ENCODE results near the gene NDUFS4. TPM values are rescaled to one million over a fixed set of nuclear protein-coding genes. Genes with fewer than 3 reads are reported as not detected.

NDUFS4 gene
- total RNA-seq, 1 experiment from 2014 or later = 92.9 TPM

DNA sequence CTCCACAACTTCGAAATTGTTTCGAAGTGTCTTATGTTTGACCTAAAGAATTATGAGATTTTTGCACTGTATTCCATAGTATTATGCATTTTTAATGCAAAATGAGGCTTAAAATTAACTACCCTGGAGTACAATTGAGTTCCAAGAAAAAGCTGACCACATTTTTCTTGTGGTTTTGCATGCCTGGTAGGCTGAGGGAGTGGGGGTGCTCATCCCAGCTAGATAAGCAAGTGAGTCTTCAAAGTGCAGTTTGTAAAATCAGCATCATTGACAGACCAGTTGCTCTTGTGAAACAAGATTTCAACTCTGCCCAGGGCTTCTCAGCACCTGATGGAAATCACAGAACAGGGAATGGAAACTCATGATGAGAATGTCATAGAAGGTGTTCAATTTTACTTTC lies 17.0 kb upstream of the NDUFS4 start:
- H3K79me2 ChIP-seq (ENCODE audit: insufficient read depth, low read length) = no peaks in the 10 kb centered on the region
- TF ChIP-seq, protein P1, sequence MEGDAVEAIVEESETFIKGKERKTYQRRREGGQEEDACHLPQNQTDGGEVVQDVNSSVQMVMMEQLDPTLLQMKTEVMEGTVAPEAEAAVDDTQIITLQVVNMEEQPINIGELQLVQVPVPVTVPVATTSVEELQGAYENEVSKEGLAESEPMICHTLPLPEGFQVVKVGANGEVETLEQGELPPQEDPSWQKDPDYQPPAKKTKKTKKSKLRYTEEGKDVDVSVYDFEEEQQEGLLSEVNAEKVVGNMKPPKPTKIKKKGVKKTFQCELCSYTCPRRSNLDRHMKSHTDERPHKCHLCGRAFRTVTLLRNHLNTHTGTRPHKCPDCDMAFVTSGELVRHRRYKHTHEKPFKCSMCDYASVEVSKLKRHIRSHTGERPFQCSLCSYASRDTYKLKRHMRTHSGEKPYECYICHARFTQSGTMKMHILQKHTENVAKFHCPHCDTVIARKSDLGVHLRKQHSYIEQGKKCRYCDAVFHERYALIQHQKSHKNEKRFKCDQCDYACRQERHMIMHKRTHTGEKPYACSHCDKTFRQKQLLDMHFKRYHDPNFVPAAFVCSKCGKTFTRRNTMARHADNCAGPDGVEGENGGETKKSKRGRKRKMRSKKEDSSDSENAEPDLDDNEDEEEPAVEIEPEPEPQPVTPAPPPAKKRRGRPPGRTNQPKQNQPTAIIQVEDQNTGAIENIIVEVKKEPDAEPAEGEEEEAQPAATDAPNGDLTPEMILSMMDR (conservative IDR thresholded peaks at IDR 0.05) = no peak
- no peak overlapping the region for H3K4ac ChIP-seq (ENCODE audit: low read depth, low read length)
- H3K9ac ChIP-seq (ENCODE audit: extremely low read depth, insufficient read length, low read length) = no peak overlapping the region
- no CpG with 5 or more reads among the region's 2 CpGs for WGBS (ENCODE audit: extremely low coverage, insufficient read length, low lambda C conversion rate)
- no peak overlapping the region for H3T11ph ChIP-seq (ENCODE audit: low read length)
- H2BK5ac ChIP-seq (ENCODE audit: insufficient read length, low read length) = no peak overlapping the region
- DNase-seq = no peak
- no peak overlapping the region for H3K14ac ChIP-seq (ENCODE audit: insufficient read depth, low read length)
- no peaks in the 10 kb centered on the region for H3K23me2 ChIP-seq (ENCODE audit: insufficient read length, low read depth, low read length, poor library complexity, severe bottlenecking)
- H3K9me3 Mint-ChIP-seq = peaks cover 5 to 10% of the 10 kb centered on the region in 2 experiments; a peak in 4 of 5 replicates
- H3K23ac ChIP-seq (ENCODE audit: insufficient read length, low read depth, low read length) = no peak overlapping the region
- 0 out of 2 replicates have a peak, but pooled peaks cover 2% of the 10 kb centered on the region for H3K4me1 ChIP-seq (ENCODE audit: insufficient read depth, low read length)
- no peaks in the 10 kb centered on the region for H3K27me3 ChIP-seq (ENCODE audit: insufficient read depth, low read length)
- H2BK12ac ChIP-seq (ENCODE audit: insufficient read length, low read depth, low read length) = no peak overlapping the region
- peaks cover 2 to 9% (median 4%) of the 10 kb centered on the region in 3 experiments; a peak in 5 of 7 replicates for H3K36me3 Mint-ChIP-seq (ENCODE audit: insufficient read depth in 1 of 3, low read depth in 3 of 3)
- no peaks in the 10 kb centered on the region for H3K9me3 ChIP-seq (ENCODE audit: control insufficient read depth, low read depth, low read length)
- H4K8ac ChIP-seq (replicated peaks; ENCODE audit: insufficient read length, low read depth, low read length) = no peak overlapping the region
- no peaks in the 10 kb centered on the region for H3K27me3 Mint-ChIP-seq (ENCODE audit: low read depth)
- H2BK120ac ChIP-seq (ENCODE audit: low read depth, low read length, poor library complexity, severe bottlenecking) = no peak overlapping the region
- no peak overlapping the region for H2AK5ac ChIP-seq (ENCODE audit: insufficient read length, low read length)
- no peak overlapping the region for H3K56ac ChIP-seq (ENCODE audit: insufficient read length, low read depth, low read length)
- H3K4me3 Mint-ChIP-seq = peak overlapping the region in 1 of 2 experiments; percentile 35; a peak in 2 of 5 replicates
- no peak overlapping the region for H2BK15ac ChIP-seq (ENCODE audit: low read depth, low read length)
- no peak overlapping the region for H4K91ac ChIP-seq (ENCODE audit: insufficient read length, low read depth, low read length)
- H3K4me1 Mint-ChIP-seq = peaks cover 51 to 54% of the 10 kb centered on the region in 2 experiments
- H3K4me2 ChIP-seq (ENCODE audit: insufficient read depth, insufficient read length, low read length) = no peak overlapping the region
- H3K18ac ChIP-seq (ENCODE audit: insufficient read length, low read depth, low read length) = no peak overlapping the region
- peak overlapping the region; percentile 12 to 55 (median 55); a peak in 2 of 7 replicates for H3K27ac Mint-ChIP-seq
- no peak overlapping the region for H3K27ac ChIP-seq (ENCODE audit: insufficient read length, low read depth, low read length)
- H4K5ac ChIP-seq (ENCODE audit: insufficient read length, low read depth, low read length) = no peak overlapping the region
- no peaks in the 10 kb centered on the region for H3K79me1 ChIP-seq (ENCODE audit: insufficient read depth, low read depth, low read length, poor library complexity, severe bottlenecking)
- H2BK20ac ChIP-seq (ENCODE audit: low read depth, low read length, poor library complexity, severe bottlenecking) = no peak overlapping the region
- no peak overlapping the region for H2AFZ ChIP-seq (ENCODE audit: low read length)
- H4K20me1 ChIP-seq (ENCODE audit: control insufficient read depth, insufficient read depth, insufficient read length) = no peaks in the 10 kb centered on the region
